GM23338 (cell line): ENCODE data around the gene IRS4. TPM values are rescaled to one million over a fixed set of nuclear protein-coding genes. Genes with fewer than 3 reads are reported as not detected.

Experiments used
- ATAC-seq: fragments of 200-7000 bp; cut with Tn5 transposase; 3 replicates; pipeline ENCODE4 v1.9.1; 2020
- DNase-seq: peaks from one replicate; pipeline ENCODE4 v3.0.0-alpha.2; 2015; ENCODE audit warnings: low spot score
- H2AFZ ChIP-seq: fragments of 200-600 bp; sonication (generic); 2 replicates; pipeline ENCODE4 v1.8.0; 2016; ENCODE audit warnings: antibody characterized with exemption, mild to moderate bottlenecking, moderate library complexity
- H3F3A ChIP-seq: fragments of 200-600 bp; sonication (generic); replicated peaks from 2 replicates; pipeline ENCODE4 v1.8.0; 2017; ENCODE audit warnings: antibody characterized with exemption, mixed run types, low read depth
- H3K27ac ChIP-seq: fragments of 200-600 bp; sonication (generic); 2 replicates; pipeline ENCODE4 v1.6.1; 2016; ENCODE audit warnings: low read depth
- H3K27me3 ChIP-seq: fragments of 200-600 bp; sonication (generic); 2 replicates; pipeline ENCODE4 v1.8.0; 2016; ENCODE audit warnings: mild to moderate bottlenecking, mixed run types, moderate library complexity; ENCODE audit not compliant: insufficient read depth
- H3K36me3 ChIP-seq: fragments of 200-600 bp; sonication (generic); 2 replicates; pipeline ENCODE4 v1.8.0; 2016; ENCODE audit warnings: mild to moderate bottlenecking; ENCODE audit not compliant: insufficient read depth
- H3K4me1 ChIP-seq: fragments of 200-600 bp; sonication (generic); 2 replicates; pipeline ENCODE4 v1.8.0; 2016; ENCODE audit warnings: mild to moderate bottlenecking, moderate library complexity; ENCODE audit not compliant: insufficient read depth
- H3K4me2 ChIP-seq: fragments of 200-600 bp; sonication (generic); 2 replicates; pipeline ENCODE4 v1.7.1; 2017; ENCODE audit warnings: mixed run types
- H3K4me3 ChIP-seq: fragments of 200-600 bp; sonication (generic); 2 replicates; pipeline ENCODE4 v1.6.1; 2016; ENCODE audit warnings: mixed run types
- H3K79me2 ChIP-seq: fragments of 200-600 bp; sonication (generic); replicated peaks from 2 replicates; pipeline ENCODE4 v1.8.0; 2017; ENCODE audit warnings: mild to moderate bottlenecking; ENCODE audit not compliant: insufficient read depth
- H3K9me2 ChIP-seq: fragments of 200-600 bp; sonication (generic); 2 replicates; pipeline ENCODE4 v1.8.0; 2017; ENCODE audit not compliant: insufficient read depth
- H4K20me1 ChIP-seq: fragments of 200-600 bp; sonication (generic); replicated peaks from 2 replicates; pipeline ENCODE4 v1.8.0; 2017; ENCODE audit warnings: mild to moderate bottlenecking; ENCODE audit not compliant: insufficient read depth
- H3K27ac Mint-ChIP-seq: 2 replicates; pipeline ENCODE4 v1.8.0; 2020; ENCODE audit warnings: inconsistent platforms, mild to moderate bottlenecking, moderate library complexity, mixed read lengths
- H3K27me3 Mint-ChIP-seq: 3 replicates; pipeline ENCODE4 v1.8.0; 2022; ENCODE audit warnings: low read depth, mild to moderate bottlenecking, moderate library complexity, mixed read lengths, inconsistent platforms; ENCODE audit not compliant: insufficient read depth, poor library complexity
- H3K36me3 Mint-ChIP-seq: 3 replicates; pipeline ENCODE4 v1.8.0; 2021; ENCODE audit warnings: low read depth, mild to moderate bottlenecking, inconsistent platforms, moderate library complexity, mixed read lengths
- H3K4me1 Mint-ChIP-seq: 3 replicates; pipeline ENCODE4 v1.8.0; 2020; ENCODE audit warnings: mild to moderate bottlenecking, inconsistent platforms, mixed read lengths
- H3K4me3 Mint-ChIP-seq: 3 replicates; pipeline ENCODE4 v1.8.0; 2021; ENCODE audit warnings: moderate library complexity, mild to moderate bottlenecking, inconsistent platforms, mixed read lengths
- H3K9me3 Mint-ChIP-seq: 3 replicates; pipeline ENCODE4 v1.8.0; 2020; ENCODE audit warnings: moderate library complexity, mild to moderate bottlenecking, inconsistent platforms, mixed read lengths
- EZH2 ChIP-seq: fragments of 200-600 bp; sonication (generic); IDR thresholded peaks from one replicate; pipeline ENCODE4 v1.8.0; 2017; ENCODE audit warnings: antibody characterized with exemption, mild to moderate bottlenecking, low read depth; ENCODE audit not compliant: unreplicated experiment
- EZH2phosphoT487 ChIP-seq: fragments of 200-600 bp; sonication (generic); IDR thresholded peaks from one replicate; pipeline ENCODE4 v1.8.1; 2018; ENCODE audit warnings: antibody characterized with exemption; ENCODE audit not compliant: unreplicated experiment
- JUNB ChIP-seq: IDR thresholded peaks from one replicate; pipeline ENCODE4 v1.6.1; 2016; ENCODE audit warnings: antibody characterized with exemption; ENCODE audit not compliant: unreplicated experiment
- POLR2AphosphoS5 ChIP-seq: IDR thresholded peaks from 2 replicates; pipeline ENCODE4 v1.6.1; 2016; ENCODE audit warnings: antibody characterized with exemption, low read depth
- REST ChIP-seq: IDR thresholded peaks from one replicate; pipeline ENCODE4 v1.6.1; 2018; ENCODE audit warnings: antibody characterized with exemption; ENCODE audit not compliant: unreplicated experiment
- ZNF114 ChIP-seq: fragments of 250-450 bp; sonication (Bioruptor Pico); IDR thresholded peaks from 2 replicates; pipeline ENCODE4 v1.5.0; 2020; ENCODE audit warnings: mild to moderate bottlenecking, moderate library complexity
- polyA plus RNA-seq: library from polyadenylated mRNA; unstranded; fragments of >200 nt; fragmentation: Nextera tagmentation; extraction: Ambion mirVana; gene quantifications from 2 replicates; pipeline ENCODE4 v1.2.1, GENCODE V29; 2016
- total RNA-seq: library from RNA; depleted of rRNA; stranded (reverse); fragments of >200 nt; shearing (Covaris generic); gene quantifications from 2 replicates; pipeline ENCODE4 v1.2.3, GENCODE V29; 2014
- TF ChIP-seq, protein P1 (sequence below): fragments of 250-450 bp; sonication (Bioruptor Pico); IDR thresholded peaks from 2 replicates; pipeline ENCODE4 v1.5.0; 2020; ENCODE audit warnings: mild to moderate bottlenecking, moderate library complexity
- TF ChIP-seq, protein P2 (sequence below): IDR thresholded peaks from 2 replicates; pipeline ENCODE4 v1.6.1; 2016; ENCODE audit warnings: antibody characterized with exemption

The IRS4 gene
- total and polyA plus RNA-seq, 2 experiments from 2014 or later, result 1.3 to 15.2 TPM

DNA sequence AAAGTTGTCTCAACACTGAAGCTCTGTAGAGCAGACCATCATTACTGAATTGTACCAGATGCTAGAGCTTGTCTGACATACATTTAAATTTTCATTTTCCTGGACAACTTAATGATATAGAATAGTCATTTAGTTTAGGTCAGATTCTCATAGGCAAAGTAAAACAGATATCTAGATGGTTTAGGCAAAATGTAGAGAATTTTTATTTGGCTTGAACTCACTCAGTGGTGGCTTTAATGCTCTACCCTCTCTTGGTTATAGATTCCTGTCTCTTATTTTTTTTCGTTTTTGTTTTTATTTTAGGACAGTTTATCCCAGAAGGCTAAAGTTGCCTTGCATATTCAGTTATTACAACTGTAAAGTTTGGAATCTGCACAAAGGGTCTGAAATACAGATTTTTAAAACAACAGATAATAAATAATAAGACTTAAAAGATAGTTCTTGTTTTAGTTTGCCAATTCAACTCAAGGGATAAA lies 4.0 kb upstream of the IRS4 start (continued):
- TF ChIP-seq, protein P1, sequence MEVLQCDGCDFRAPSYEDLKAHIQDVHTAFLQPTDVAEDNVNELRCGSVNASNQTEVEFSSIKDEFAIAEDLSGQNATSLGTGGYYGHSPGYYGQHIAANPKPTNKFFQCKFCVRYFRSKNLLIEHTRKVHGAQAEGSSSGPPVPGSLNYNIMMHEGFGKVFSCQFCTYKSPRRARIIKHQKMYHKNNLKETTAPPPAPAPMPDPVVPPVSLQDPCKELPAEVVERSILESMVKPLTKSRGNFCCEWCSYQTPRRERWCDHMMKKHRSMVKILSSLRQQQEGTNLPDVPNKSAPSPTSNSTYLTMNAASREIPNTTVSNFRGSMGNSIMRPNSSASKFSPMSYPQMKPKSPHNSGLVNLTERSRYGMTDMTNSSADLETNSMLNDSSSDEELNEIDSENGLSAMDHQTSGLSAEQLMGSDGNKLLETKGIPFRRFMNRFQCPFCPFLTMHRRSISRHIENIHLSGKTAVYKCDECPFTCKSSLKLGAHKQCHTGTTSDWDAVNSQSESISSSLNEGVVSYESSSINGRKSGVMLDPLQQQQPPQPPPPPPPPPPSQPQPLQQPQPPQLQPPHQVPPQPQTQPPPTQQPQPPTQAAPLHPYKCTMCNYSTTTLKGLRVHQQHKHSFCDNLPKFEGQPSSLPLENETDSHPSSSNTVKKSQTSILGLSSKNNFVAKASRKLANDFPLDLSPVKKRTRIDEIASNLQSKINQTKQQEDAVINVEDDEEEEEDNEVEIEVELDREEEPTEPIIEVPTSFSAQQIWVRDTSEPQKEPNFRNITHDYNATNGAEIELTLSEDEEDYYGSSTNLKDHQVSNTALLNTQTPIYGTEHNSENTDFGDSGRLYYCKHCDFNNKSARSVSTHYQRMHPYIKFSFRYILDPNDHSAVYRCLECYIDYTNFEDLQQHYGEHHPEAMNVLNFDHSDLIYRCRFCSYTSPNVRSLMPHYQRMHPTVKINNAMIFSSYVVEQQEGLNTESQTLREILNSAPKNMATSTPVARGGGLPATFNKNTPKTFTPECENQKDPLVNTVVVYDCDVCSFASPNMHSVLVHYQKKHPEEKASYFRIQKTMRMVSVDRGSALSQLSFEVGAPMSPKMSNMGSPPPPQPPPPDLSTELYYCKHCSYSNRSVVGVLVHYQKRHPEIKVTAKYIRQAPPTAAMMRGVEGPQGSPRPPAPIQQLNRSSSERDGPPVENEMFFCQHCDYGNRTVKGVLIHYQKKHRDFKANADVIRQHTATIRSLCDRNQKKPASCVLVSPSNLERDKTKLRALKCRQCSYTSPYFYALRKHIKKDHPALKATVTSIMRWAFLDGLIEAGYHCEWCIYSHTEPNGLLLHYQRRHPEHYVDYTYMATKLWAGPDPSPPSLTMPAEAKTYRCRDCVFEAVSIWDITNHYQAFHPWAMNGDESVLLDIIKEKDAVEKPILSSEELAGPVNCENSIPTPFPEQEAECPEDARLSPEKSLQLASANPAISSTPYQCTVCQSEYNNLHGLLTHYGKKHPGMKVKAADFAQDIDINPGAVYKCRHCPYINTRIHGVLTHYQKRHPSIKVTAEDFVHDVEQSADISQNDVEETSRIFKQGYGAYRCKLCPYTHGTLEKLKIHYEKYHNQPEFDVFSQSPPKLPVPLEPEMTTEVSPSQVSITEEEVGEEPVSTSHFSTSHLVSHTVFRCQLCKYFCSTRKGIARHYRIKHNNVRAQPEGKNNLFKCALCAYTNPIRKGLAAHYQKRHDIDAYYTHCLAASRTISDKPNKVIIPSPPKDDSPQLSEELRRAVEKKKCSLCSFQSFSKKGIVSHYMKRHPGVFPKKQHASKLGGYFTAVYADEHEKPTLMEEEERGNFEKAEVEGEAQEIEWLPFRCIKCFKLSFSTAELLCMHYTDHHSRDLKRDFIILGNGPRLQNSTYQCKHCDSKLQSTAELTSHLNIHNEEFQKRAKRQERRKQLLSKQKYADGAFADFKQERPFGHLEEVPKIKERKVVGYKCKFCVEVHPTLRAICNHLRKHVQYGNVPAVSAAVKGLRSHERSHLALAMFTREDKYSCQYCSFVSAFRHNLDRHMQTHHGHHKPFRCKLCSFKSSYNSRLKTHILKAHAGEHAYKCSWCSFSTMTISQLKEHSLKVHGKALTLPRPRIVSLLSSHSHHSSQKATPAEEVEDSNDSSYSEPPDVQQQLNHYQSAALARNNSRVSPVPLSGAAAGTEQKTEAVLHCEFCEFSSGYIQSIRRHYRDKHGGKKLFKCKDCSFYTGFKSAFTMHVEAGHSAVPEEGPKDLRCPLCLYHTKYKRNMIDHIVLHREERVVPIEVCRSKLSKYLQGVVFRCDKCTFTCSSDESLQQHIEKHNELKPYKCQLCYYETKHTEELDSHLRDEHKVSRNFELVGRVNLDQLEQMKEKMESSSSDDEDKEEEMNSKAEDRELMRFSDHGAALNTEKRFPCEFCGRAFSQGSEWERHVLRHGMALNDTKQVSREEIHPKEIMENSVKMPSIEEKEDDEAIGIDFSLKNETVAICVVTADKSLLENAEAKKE (CRISPR knock-in tag), result no peak

- Histone ChIP-seq H3K36me3 (no peaks in the 10 kb centered on the region; the same call in 1 of the 2 replicates), H3F3A (no peaks in the 10 kb centered on the region), H4K20me1 (no peaks in the 10 kb centered on the region), H2AFZ (peak overlapping the region; percentile 94; the same call in 1 of the 2 replicates), H3K4me2 (peak overlapping the region; percentile 89), H3K4me1 (no peaks in the 10 kb centered on the region; the same call in 1 of the 2 replicates), H3K27me3 (peaks cover 30% of the 10 kb centered on the region), H3K9me2 (no peaks in the 10 kb centered on the region), H3K79me2 (no peaks in the 10 kb centered on the region), H3K4me3 (peak overlapping the region; percentile 73), H3K27ac (no peak overlapping the region)
- no peak for DNase-seq
- H3K27ac Mint-ChIP-seq, result no peak overlapping the region
- no peak for ATAC-seq
- peaks cover 7% of the 10 kb centered on the region; the same call in 2 of the 3 replicates for H3K4me1 Mint-ChIP-seq
- peak overlapping the region; percentile 82 for H3K4me3 Mint-ChIP-seq
- peaks cover 26% of the 10 kb centered on the region for H3K36me3 Mint-ChIP-seq
- peaks cover 27% of the 10 kb centered on the region for H3K27me3 Mint-ChIP-seq
- H3K9me3 Mint-ChIP-seq, result peaks cover 27% of the 10 kb centered on the region
- TF ChIP-seq, protein P2, sequence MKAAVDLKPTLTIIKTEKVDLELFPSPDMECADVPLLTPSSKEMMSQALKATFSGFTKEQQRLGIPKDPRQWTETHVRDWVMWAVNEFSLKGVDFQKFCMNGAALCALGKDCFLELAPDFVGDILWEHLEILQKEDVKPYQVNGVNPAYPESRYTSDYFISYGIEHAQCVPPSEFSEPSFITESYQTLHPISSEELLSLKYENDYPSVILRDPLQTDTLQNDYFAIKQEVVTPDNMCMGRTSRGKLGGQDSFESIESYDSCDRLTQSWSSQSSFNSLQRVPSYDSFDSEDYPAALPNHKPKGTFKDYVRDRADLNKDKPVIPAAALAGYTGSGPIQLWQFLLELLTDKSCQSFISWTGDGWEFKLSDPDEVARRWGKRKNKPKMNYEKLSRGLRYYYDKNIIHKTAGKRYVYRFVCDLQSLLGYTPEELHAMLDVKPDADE, result no peak
- TF ChIP-seq POLR2AphosphoS5 (no peak), EZH2phosphoT487 (no peak), REST (no peak), JUNB (no peak), EZH2 (no peak), ZNF114 (CRISPR knock-in tag) (no peak)
Observed at GRCh38 chrX:108737754-108738153, 1.4 kb upstream of the IRS4 start.
